Epithelial cell of proximal tubule (primary cell): Measurements from ENCODE around the gene FIG4. TPM values are rescaled to one million over a fixed set of nuclear protein-coding genes. Genes with fewer than 3 reads are reported as not detected.
A peak's percentile ranks its signal among the peaks of the same experiment; 100 is the strongest.

Experiments used
- DNase-seq: peaks from one replicate; pipeline ENCODE4 v3.0.0-alpha.2; 2011; ENCODE audit warnings: low read depth
- H3K4me3 ChIP-seq: 2 replicates; pipeline ENCODE4 v1.5.1; 2011; ENCODE audit warnings: low read depth, mild to moderate bottlenecking, low read length
- total RNA-seq: library from RNA; depleted of rRNA; stranded (reverse); fragments of >200 nt; gene quantifications from 2 replicates; pipeline ENCODE4 v1.2.3, GENCODE V29; 2015
- TF ChIP-seq, protein P1 (sequence below): conservative IDR thresholded peaks from 2 replicates; pipeline ENCODE4 v1.5.1; 2012; ENCODE audit warnings: low read depth, mild to moderate bottlenecking, low read length

The FIG4 gene
- total RNA-seq, 1 donor from 2014 or later, result 15.5 TPM

- peak; percentile 23 for DNase-seq
- H3K4me3 ChIP-seq, result no peak overlapping the region
- TF ChIP-seq, protein P1, sequence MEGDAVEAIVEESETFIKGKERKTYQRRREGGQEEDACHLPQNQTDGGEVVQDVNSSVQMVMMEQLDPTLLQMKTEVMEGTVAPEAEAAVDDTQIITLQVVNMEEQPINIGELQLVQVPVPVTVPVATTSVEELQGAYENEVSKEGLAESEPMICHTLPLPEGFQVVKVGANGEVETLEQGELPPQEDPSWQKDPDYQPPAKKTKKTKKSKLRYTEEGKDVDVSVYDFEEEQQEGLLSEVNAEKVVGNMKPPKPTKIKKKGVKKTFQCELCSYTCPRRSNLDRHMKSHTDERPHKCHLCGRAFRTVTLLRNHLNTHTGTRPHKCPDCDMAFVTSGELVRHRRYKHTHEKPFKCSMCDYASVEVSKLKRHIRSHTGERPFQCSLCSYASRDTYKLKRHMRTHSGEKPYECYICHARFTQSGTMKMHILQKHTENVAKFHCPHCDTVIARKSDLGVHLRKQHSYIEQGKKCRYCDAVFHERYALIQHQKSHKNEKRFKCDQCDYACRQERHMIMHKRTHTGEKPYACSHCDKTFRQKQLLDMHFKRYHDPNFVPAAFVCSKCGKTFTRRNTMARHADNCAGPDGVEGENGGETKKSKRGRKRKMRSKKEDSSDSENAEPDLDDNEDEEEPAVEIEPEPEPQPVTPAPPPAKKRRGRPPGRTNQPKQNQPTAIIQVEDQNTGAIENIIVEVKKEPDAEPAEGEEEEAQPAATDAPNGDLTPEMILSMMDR, result no peak
Observed at GRCh38 chr6:109747221-109747620, 56.1 kb downstream of the FIG4 start.

DNA sequence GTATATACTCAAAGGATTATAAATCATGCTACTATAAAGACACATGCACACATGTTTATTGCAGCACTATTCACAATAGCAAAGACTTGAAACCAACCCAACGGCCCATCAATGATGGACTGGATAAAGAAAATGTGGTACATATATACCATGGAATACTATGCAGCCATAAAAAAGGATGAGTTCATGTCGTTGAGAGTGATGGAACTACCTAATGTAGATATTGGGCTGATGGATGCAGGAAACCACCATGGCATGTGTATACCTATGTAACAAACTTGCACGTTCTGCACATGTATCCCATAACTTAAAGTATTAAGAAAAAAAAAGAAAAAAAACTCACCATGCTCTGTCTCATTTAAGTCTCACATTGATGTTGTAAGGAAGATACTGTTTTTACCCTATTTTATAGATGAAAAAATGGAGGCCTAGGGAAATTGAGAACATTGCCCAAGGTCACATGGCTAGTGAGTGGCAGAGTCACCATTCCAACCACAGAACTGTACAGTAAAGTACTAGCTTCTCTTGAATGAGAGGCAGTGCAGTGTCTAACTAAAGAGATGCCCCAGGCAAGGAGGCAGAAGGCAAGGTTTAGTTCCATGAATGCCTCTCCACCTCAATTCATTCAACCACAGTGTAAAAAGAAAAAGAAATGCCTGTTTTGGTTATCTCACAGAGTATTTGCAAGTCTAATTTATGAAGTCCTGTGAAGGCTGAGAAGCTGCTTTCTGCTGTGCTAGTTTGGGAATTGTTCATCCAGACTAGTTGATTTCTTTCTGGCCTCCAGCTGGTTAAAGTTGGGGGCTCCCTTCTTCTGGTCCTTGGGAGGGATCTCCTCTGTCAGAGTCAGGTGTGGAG lies 68.2 kb downstream of the FIG4 start:
- TF ChIP-seq, protein P1, result no peak
- no peak overlapping the region for H3K4me3 ChIP-seq
- DNase-seq, result no peak

GRCh38 chr6:109760208-109760607 lies 69.1 kb downstream of the FIG4 start:
- no peak overlapping the region for H3K4me3 ChIP-seq
- no peak for DNase-seq

GRCh38 chr6:109762166-109762565 lies 71.1 kb downstream of the FIG4 start:
- peak; percentile 27 for DNase-seq
- TF ChIP-seq, protein P1, result no peak

More at GRCh38 chr6:109760208-109760607, 69.1 kb downstream of the FIG4 start:
- TF ChIP-seq, protein P1, result no peak

DNA sequence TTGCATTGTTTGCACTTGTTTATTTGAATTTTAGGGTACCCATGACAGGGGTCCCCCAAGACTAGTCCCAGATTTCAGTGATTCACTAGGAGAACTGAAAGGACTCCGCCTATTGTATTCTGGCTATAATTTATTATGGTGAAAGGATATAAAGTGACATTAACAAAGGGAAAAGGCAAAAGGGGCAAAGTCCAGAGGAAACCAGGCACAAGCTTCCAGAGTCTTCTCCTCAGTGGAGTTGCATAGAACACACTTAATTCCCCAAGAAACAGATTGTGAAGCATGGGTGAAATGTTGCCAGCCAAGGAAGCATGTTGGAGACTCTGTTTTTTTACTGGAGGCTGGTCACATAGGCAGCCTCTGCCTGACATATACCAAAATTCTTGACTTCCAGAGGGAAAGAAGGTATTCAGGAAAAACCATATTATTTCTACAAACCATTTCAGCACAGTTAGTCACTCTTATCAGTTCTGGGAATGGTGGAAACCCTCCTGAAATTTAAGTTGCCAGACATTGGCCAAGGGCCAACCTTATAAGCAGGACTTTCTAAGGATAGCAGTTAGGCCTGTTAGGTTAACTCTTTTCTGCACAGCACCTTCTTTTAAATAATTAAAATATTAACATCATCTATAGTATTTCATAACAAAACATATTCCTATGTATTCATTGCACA lies 71.8 kb downstream of the FIG4 start:
- TF ChIP-seq, protein P1, result no peak
- no peak for DNase-seq
- H3K4me3 ChIP-seq, result no peak overlapping the region

More at GRCh38 chr6:109762166-109762565, 71.1 kb downstream of the FIG4 start:
- no peak overlapping the region for H3K4me3 ChIP-seq

- H3K4me3 ChIP-seq, result no peak overlapping the region
- no peak for DNase-seq
- TF ChIP-seq, protein P1, result no peak
Observed at GRCh38 chr6:109766167-109766566, 75.1 kb downstream of the FIG4 start.
